GM19035 (cell line): Measurements from ENCODE around the gene API5.

ENCODE experiments used
- ATAC-seq: cut with Tn5 transposase; IDR thresholded peaks from one replicate; pipeline ENCODE4 v1.9.1; 2021; ENCODE audit not compliant: unreplicated experiment

Gene API5

DNA sequence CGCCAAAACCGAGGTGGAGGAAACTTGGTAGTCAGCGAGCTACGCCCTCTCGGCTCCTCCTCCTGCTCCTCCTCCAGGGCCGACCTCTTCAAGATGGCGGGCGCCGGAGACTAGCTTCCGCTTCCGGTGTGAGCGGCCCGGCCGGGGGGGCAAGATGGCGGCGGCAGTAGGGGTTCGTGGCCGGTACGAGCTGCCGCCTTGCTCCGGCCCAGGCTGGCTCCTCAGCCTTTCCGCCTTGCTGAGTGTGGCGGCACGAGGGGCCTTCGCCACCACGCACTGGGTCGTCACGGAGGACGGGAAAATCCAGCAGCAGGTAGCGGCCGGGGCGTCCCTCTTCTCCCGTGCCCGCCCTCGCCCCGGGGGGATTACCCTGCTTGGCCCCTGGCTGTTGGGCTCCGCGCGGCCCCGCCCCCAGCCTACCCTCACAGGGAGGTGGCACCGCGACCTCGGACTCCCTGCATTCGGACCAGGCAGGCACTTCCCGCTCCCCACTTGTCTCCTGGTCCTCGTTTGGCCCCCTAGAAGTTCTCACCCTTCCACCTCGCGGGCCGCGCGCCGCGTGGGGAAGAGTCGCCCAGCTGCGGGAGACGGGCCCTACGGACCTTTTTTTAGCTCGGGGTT is 47.1 kb downstream of the API5 start, which contains the start of gene TTC17:
Gene TTC17 (plus strand): TSS at position 120 of the 621 bp plus-strand sequence. CDS start 35 bp downstream, at position 155.
- ATAC-seq: peak; percentile 96

DNA sequence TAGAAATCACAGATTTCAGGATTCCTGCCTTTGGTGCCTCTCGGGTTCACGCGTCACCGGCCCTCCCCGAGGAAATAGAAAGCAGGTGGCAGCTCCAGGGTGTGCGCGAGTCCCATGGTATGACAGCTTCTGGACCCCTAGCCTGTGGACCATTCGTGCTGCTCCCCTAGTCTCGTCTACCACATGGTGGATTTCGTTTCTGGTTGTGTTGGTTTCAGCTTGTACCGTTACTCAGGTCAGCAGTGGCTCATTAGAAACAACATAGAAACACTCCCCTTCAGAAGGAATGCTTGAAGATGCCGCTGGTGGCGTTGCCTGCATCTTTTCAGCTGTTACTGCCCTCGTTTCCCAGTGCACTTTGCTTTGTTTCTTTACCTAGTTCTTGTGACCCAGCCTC is 47.6 kb downstream of the API5 start:
- peak; percentile 47 for ATAC-seq

DNA sequence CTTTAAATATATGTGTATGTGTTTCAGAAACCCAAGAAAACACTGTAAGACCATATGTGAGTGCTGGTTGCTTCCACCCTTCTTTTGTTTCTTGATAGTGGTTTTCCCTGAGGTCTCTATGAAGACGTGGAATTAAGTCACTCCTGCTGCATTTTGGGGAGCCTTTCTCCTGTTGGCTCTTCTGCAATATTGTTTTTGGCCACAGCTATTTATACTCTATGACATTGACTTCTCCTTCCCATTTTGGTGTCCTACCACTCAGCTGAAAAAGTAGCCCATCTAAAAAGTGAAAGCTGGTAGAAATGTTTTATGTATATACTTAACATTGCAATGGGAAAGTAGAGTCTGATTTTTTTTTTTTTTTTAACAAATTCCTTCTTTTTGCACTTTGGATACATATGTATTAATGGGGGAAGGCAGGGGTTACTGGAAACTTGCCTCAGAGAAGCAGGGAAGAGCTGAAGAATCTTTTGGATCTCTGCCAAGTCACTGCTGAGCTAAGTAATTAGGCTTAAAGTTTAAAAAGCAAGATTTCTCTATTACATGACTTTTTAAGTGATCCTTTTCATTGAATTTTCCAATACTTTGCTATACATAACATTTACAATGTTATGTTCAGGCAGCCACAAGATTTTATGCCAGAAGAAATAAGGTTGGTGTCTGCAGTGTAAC is 48.7 kb downstream of the API5 start:
- ATAC-seq: no peak

DNA sequence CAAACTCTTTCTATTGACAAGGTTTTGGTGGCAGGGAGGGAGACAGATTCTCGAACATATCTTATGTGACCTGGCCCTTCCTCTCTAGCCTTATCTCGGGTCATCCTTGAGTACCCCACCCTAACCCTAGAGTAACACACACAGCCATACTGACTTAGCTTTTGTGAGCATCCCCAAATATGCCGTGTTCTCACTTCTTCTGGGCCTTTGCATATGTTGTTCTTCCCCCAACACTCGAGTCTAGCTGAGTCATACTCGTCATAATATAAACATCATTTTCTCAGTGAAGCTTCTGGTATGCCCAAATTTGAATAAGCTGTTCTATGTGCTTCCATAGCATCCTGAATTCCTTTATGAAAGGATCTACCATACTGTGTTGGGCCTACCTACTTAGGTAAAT is 54.9 kb downstream of the API5 start:
- peak; percentile 53 for ATAC-seq

DNA sequence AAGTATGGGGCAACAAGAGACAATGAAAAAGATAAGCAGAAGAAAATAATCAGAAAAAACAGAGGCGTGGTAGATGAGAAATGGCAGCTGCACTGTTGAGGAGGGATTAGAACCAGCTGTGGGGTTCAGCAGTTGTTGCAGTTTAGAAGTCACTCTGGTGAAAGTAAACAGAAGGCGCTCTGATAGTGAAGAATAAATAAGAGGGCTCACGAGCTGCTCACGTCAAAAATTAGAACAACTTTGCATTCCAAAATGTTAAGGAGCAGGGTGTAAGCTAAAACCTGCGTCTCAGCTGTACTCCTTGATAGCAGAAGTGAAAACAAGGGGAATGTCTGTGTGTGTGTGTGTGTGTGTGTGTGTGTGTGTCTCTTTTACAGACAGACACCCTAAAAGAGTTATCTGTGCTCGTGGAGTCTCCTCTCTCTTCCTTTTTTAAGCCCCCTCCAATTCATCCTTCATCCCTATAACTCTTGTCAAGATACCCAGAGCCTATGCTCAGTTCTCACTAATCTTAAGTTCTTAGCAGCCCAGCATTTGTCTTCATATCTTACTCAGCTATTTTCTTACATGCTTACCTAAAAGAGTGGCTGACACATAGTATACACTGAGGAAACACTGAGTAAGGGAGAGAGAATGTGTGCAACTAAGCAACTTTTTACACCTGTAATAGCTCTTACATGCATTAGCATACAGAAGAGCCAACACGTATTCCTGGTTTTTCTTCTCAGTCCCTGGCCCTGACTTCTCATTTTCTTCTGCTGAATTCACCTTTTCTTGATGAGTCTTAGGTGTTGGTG is 55.8 kb downstream of the API5 start:
- ATAC-seq: peak; percentile 51

DNA sequence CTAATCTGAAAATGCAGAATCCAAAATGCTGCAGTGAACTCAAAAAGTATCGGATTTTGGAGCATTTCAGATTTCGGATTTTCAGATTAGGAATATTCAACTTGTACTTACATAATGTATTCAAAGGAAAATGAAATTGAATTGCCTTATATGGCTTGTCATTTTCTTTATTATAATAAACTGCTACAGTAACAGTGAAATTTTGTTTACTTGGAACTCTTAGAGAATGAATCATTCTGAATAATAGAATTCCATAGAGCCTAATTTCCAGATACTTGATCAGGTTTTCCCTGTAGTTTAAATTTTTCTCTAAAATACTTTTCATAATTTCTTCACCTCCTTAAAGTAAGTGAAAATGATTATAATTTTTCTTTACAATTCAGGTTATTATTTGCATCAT is 64.3 kb downstream of the API5 start:
- ATAC-seq: no peak

DNA sequence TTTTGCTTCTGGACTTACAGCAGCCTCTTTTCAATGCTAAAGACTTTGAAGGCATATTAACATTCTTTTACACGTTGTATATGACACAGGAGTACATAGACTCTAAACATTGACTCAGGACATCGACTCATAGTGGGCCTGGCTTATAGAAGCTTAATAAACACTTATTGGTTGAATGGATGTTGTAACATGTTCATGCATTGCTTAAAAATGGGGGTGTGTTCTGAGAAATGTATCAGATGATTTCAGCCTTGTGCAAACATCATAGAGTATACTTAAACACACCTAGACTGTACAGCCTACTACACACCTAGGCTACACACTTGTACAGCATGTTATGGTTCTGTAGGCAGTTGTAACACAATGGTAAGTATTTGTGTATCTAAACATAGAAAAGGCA is 64.8 kb downstream of the API5 start:
- no peak for ATAC-seq

DNA sequence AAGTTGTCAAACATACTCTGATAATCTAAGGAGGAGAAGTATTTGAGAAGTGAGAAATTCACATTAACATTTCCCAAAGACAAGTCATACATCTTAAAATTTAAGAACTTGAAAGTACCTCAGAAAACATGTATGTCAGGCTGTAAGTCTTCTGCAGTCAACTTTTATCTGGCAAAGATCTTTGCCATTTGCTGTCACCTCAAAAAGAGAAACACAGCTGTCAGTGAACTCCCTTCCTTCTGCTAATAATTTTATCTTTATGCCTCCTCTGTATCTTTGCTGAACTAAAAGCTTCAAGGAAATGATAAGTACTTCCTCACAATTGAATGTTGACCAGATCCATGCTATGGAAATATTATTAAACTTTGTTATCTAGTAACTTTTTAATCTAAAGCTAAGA is 65.6 kb downstream of the API5 start:
- ATAC-seq: no peak

DNA sequence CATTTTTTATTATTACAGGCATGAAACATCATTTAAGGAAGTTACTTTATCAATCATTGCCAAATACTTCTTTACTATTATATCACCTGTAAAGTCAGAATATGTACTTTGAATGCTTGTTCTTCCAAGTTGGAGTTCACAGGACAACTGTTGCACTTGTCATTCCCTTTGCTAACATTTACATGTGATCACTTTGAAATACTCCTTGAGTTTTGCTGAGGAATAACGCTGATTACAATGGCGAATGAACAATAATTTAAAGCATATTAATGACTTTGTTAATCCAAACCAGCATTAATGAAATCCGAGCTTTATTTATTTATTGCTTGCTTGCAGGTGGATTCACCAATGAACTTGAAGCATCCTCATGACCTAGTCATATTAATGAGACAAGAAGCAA is 67.1 kb downstream of the API5 start:
- no peak for ATAC-seq

DNA sequence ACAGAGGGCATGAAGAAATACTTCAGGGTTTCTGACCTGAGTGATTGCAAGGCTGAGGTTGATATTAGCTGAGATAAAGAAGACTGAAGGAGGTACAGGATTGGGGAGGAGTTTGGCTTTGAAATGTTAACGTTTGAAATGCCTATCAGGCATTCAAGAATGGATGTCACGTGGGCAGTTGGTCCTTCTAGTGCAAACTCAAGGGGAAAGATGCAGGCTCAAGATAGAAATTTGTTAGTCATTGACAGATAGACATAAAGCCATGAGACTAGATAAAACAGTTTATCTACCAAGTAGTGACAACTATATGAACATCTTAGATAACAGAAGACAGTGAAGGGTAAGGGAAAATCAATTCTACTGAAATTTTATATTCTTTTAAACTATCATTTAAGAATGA is 70.0 kb downstream of the API5 start:
- no peak for ATAC-seq

DNA sequence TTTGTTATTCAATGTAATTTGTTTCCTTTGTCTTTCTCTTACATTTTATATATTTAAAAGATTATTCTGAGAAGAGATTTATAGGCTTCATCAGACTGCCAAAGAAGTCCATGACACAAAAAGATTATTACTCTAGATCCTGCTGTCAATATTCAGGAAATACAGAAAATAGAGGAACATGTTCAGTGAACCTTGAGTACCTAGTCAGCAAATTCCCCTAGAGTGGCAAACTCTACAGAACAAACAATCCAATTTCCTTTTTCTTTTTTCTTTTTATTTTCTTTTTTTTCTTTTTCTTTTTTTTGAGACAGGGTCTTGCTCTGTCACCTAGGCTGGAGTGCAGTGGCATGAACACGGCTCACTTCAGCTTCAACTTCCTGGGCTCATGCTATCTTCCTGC is 70.8 kb downstream of the API5 start:
- ATAC-seq: no peak

DNA sequence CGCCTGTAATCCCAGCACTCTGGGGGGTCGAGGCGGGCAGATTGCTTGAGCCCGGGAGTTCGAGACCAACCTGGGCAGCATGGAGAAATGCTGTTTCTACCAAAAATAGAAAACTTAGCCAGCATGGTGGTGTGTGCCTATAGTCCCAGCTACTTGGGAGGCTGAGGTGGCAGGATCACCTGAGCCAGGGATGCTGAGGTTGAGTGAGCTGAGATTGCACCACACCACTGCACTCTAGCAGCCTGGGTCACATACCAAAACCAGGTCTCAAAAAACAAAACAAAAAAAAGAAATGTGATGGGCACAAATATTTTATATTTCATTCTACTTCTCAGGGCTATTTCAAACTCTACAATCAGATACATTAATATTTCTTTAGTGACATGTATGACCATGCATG is 72.6 kb downstream of the API5 start:
- ATAC-seq: no peak

DNA sequence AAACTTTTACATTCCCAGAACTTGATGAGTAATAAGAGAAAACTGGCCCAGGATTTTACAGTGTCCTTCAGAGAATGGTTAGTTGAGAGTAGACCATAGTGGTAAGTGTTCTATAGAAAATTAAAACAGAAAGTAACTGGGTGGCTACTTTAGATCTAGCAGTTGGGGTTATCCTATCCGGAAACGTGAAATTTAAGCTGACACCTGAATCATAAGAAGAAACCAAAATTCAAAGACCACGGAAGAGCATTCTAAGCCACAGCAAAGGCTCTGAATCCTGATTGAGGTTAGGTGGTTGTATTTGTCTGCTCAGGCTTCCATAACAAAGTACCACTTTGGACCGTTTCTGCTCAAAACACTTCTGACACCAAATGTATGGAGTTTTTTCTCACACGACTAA is 80.9 kb downstream of the API5 start:
- ATAC-seq: no peak

DNA sequence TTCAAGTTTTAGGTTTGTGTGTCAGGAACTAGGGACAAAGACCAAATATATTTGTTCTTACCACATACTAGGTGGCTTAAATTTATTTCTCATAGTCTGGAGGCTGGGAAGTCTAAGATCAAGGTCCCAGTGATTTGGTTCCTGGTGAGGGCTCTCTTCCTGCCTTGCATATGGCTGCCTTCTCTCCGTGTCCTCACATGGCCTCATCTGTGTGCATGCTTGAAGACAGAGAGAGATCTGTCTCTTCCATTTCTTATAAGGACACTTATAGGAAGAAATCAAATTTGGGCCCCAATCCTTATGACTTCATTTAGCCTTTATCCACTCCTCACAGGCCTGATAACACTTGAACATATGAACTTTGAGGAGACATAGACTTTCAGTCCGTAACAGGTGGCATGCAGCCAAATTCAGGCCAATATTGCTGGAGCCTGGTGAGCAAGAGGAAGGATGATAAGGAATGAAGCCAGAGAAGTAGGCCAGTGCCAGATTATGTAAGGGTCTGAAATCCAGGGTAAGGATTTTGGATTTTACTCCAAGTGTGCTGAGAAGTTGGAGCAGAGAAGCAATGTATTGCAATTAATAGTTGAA is 82.1 kb downstream of the API5 start:
- no peak for ATAC-seq
